Uterus (tissue), 4 donors: Measurements from ENCODE around the gene EPHA5. TPM values are rescaled to one million over a fixed set of nuclear protein-coding genes. Genes with fewer than 3 reads are reported as not detected.
"Not testable (repeated sequence)": the region's sequence is repeated elsewhere in the genome, so short reads cannot be mapped to it uniquely, and the experiment has no call there.

Experiments used
- DNase-seq, 2 donors: peaks; one replicate each; pipeline ENCODE4 v3.0.0-alpha.2; 2019 to 2020
- H3K27ac ChIP-seq, 2 donors: fragments of 200-600 bp; sonication (generic); 1 replicate in 1 of 2; 2 replicates in 1 of 2; pipeline ENCODE4 v1.5.1; 2016 to 2018
- H3K27me3 ChIP-seq, 2 donors: fragments of 200-600 bp; sonication (generic); one replicate each; pipeline ENCODE4 v1.5.1; 2018 to 2019; ENCODE audit warnings: control low read depth in 1 of 2
- H3K36me3 ChIP-seq, 2 donors: fragments of 200-600 bp; sonication (generic); one replicate each; pipeline ENCODE4 v1.5.1; 2019; ENCODE audit warnings: control low read depth in 1 of 2
- H3K4me1 ChIP-seq, 2 donors: fragments of 200-600 bp; sonication (generic); one replicate each; pipeline ENCODE4 v1.5.1; 2018 to 2019; ENCODE audit warnings: control low read depth in 1 of 2
- H3K4me3 ChIP-seq, 2 donors: fragments of 200-600 bp; sonication (generic); 1 replicate in 1 of 2; 2 replicates in 1 of 2; pipeline ENCODE4 v1.5.1; 2018 to 2019; ENCODE audit warnings: mild to moderate bottlenecking in 1 of 2
- H3K9me3 ChIP-seq, 2 donors: fragments of 200-600 bp; sonication (generic); one replicate each; pipeline ENCODE4 v1.5.1; 2019; ENCODE audit warnings: control low read depth in 1 of 2
- POLR2A ChIP-seq, 2 donors: fragments of 450-650 bp; IDR thresholded peaks; one replicate each; pipeline ENCODE4 v1.6.1; 2016; ENCODE audit warnings: antibody characterized with exemption in 2 of 2, mild to moderate bottlenecking in 1 of 2, moderate library complexity in 1 of 2
- intact Hi-C: fragments of 100-400 bp; cut with DNase I; formaldehyde crosslinking; loops from one replicate; pipeline ENCODE4 v1.15.1; 2023; ENCODE audit warnings: low total_unique reads
- total RNA-seq, 4 donors: library from RNA; depleted of rRNA in 3 of 4; stranded (reverse); fragments of >200 nt in 3 of 4; gene quantifications; one replicate each; pipeline versions ENCODE4 v1.1.0 to v1.2.4, GENCODE V29; 2014 to 2023
- TF ChIP-seq, protein P1 (sequence below), 4 experiments: fragments of 200-600 bp in 2 of 4; fragments of 450-650 bp in 2 of 4; sonication (generic) in 2 of 4; IDR thresholded peaks; one replicate each; pipeline ENCODE4 v1.5.1; 2016 to 2019; ENCODE audit warnings: antibody characterized with exemption in 4 of 4, mild to moderate bottlenecking in 2 of 4, moderate library complexity in 1 of 4
- donor health status: DM: yes; HTN: yes; CAD: no.

EPHA5 gene
- total RNA-seq, 4 donors from 2014 or later, result 1.2 to 10.4 TPM; not detected in 2

DNA sequence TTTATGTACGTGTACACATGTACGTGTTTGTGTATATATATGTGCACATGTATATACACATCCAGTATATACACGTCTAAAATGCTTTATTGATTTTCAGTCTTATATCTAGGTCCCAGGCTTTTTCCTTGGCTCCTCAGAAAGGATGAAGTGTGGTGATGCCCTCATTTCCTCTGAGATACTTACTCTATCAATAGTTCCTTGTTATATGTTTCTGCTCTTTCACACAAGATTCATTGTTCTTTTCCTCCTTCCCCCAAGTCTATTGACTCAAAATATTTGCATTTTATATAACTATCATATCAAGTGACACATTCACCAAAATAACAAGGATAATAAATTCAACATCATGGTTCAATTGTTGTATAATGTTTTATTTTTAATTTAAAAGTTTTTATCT lies 359.2 kb downstream of the EPHA5 start:
- H3K9me3 ChIP-seq, result no peaks in the 10 kb centered on the region
- no peaks in the 10 kb centered on the region for H3K4me1 ChIP-seq
- H3K4me3 ChIP-seq, result no peak overlapping the region
- H3K27ac ChIP-seq, result no peak overlapping the region
- intact Hi-C loops, result no loop called here
- DNase-seq, result no peak
- no peak for TF ChIP-seq POLR2A (IDR thresholded peaks at IDR 0.05)
- TF ChIP-seq, protein P1, sequence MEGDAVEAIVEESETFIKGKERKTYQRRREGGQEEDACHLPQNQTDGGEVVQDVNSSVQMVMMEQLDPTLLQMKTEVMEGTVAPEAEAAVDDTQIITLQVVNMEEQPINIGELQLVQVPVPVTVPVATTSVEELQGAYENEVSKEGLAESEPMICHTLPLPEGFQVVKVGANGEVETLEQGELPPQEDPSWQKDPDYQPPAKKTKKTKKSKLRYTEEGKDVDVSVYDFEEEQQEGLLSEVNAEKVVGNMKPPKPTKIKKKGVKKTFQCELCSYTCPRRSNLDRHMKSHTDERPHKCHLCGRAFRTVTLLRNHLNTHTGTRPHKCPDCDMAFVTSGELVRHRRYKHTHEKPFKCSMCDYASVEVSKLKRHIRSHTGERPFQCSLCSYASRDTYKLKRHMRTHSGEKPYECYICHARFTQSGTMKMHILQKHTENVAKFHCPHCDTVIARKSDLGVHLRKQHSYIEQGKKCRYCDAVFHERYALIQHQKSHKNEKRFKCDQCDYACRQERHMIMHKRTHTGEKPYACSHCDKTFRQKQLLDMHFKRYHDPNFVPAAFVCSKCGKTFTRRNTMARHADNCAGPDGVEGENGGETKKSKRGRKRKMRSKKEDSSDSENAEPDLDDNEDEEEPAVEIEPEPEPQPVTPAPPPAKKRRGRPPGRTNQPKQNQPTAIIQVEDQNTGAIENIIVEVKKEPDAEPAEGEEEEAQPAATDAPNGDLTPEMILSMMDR (IDR thresholded peaks at IDR 0.05), result no peak
- no peaks in the 10 kb centered on the region for H3K36me3 ChIP-seq
- H3K27me3 ChIP-seq, result no peaks in the 10 kb centered on the region

- intact Hi-C loops, result no loop called here
- no peaks in the 10 kb centered on the region for H3K36me3 ChIP-seq
- no peaks in the 10 kb centered on the region for H3K9me3 ChIP-seq
- no peak for DNase-seq
- no peak overlapping the region for H3K27ac ChIP-seq
- no peak for TF ChIP-seq POLR2A (IDR thresholded peaks at IDR 0.05)
- TF ChIP-seq, protein P1 (IDR thresholded peaks at IDR 0.05), result no peak
- H3K4me1 ChIP-seq, result no peaks in the 10 kb centered on the region
- no peak overlapping the region for H3K4me3 ChIP-seq
- H3K27me3 ChIP-seq, result no peaks in the 10 kb centered on the region
Observed at GRCh38 chr4:65310586-65310985, 359.7 kb downstream of the EPHA5 start.

DNA sequence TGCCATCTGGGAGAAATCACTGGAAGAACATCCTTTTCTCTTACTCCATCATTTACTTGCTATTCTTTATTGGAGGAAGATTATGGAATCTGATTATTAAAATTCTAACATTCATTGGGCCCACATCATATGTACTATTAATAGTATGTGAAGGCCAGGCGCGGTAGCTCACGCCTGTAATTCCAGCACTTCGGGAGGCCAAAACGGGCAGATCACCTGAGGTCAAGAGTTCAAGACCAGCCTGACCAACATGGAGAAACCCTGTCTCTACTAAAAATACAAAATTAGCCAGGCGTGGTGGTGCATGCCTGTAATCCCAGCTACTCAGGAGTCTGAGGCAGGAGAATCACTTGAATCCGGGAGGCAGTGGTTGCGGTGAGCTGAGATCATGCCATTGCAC lies 361.7 kb downstream of the EPHA5 start:
- H3K4me1 ChIP-seq, H3K27me3 ChIP-seq, intact Hi-C loops, DNase-seq, H3K27ac ChIP-seq, H3K36me3 ChIP-seq, H3K9me3 ChIP-seq, H3K4me3 ChIP-seq: not testable (repeated sequence)

- no peak for DNase-seq
- H3K9me3 ChIP-seq, result no peaks in the 10 kb centered on the region
- H3K27me3 ChIP-seq, result no peaks in the 10 kb centered on the region
- intact Hi-C loops, result no loop called here
- TF ChIP-seq POLR2A (IDR thresholded peaks at IDR 0.05), result no peak
- TF ChIP-seq, protein P1 (IDR thresholded peaks at IDR 0.05), result no peak
- H3K36me3 ChIP-seq, result no peaks in the 10 kb centered on the region
- H3K4me1 ChIP-seq, result no peaks in the 10 kb centered on the region
- H3K27ac ChIP-seq, result no peak overlapping the region
- H3K4me3 ChIP-seq, result no peak overlapping the region
Observed at GRCh38 chr4:65302145-65302544, 368.1 kb downstream of the EPHA5 start.

- no peaks in the 10 kb centered on the region for H3K27me3 ChIP-seq
- H3K9me3 ChIP-seq, result no peaks in the 10 kb centered on the region
- no peak overlapping the region for H3K27ac ChIP-seq
- H3K4me1 ChIP-seq, result no peaks in the 10 kb centered on the region
- H3K4me3 ChIP-seq, result no peak overlapping the region
- intact Hi-C loops, result no loop called here
- H3K36me3 ChIP-seq, result no peaks in the 10 kb centered on the region
- no peak for TF ChIP-seq POLR2A (IDR thresholded peaks at IDR 0.05)
- TF ChIP-seq, protein P1 (IDR thresholded peaks at IDR 0.05), result no peak
- DNase-seq, result no peak
Observed at GRCh38 chr4:65296246-65296645, 374.0 kb downstream of the EPHA5 start.

- Histone ChIP-seq H3K4me1 (no peaks in the 10 kb centered on the region), H3K4me3 (no peak overlapping the region), H3K27me3 (no peaks in the 10 kb centered on the region), H3K36me3 (no peaks in the 10 kb centered on the region), H3K27ac (no peak overlapping the region), H3K9me3 (no peaks in the 10 kb centered on the region)
- TF ChIP-seq POLR2A (IDR thresholded peaks at IDR 0.05), result no peak
- TF ChIP-seq, protein P1 (IDR thresholded peaks at IDR 0.05), result no peak
- intact Hi-C loops, result no loop called here
- DNase-seq, result no peak
Observed at GRCh38 chr4:65287071-65287470, 383.2 kb downstream of the EPHA5 start.
